MCF 10A (cell line): ENCODE results near the gene CCDC68. TPM values are rescaled to one million over a fixed set of nuclear protein-coding genes. Genes with fewer than 3 reads are reported as not detected.

Experiments
- BruUV-seq: library from RNA; stranded (reverse); fragments of 400-500 nt; replicated peaks from 2 replicates; lab custom pipeline; 2021; lab: Mats Ljungman, UMichigan
- CTCF ChIA-PET: fragments of 300-600 bp; sonication (Branson Sonifier 250); formaldehyde crosslinking; extraction: SDS; loops from one replicate; lab custom pipeline; 2021; ENCODE audit warnings: antibody characterized with exemption, inconsistent platforms; lab: Yijun Ruan, JAX
- POLR2A ChIA-PET: fragments of 300-600, 350-650 bp; sonication (Branson Sonifier 250); formaldehyde crosslinking; extraction: SDS; loops from one replicate; lab custom pipeline; 2020; ENCODE audit warnings: antibody characterized with exemption, inconsistent platforms; lab: Yijun Ruan, JAX
- DNase-seq: peaks from one replicate; pipeline ENCODE4 v3.0.0-alpha.2; 2018; ENCODE audit not compliant: unreplicated experiment
- H3K27ac Mint-ChIP-seq: one replicate; pipeline ENCODE4 v1.8.0; 2022; ENCODE audit warnings: mild to moderate bottlenecking, low read depth, mixed read lengths; ENCODE audit not compliant: unreplicated experiment
- H3K27me3 Mint-ChIP-seq: one replicate; pipeline ENCODE4 v1.8.0; 2022; ENCODE audit warnings: mixed read lengths; ENCODE audit not compliant: insufficient read depth, unreplicated experiment
- H3K36me3 Mint-ChIP-seq: one replicate; pipeline ENCODE4 v1.8.0; 2022; ENCODE audit warnings: mild to moderate bottlenecking, moderate library complexity, mixed read lengths; ENCODE audit not compliant: insufficient read depth, unreplicated experiment
- H3K4me1 Mint-ChIP-seq: one replicate; pipeline ENCODE4 v1.8.0; 2022; ENCODE audit warnings: mixed read lengths; ENCODE audit not compliant: insufficient read depth, unreplicated experiment
- H3K4me3 Mint-ChIP-seq: one replicate; pipeline ENCODE4 v1.8.0; 2022; ENCODE audit warnings: mild to moderate bottlenecking, moderate library complexity, mixed read lengths; ENCODE audit not compliant: unreplicated experiment
- H3K9me3 Mint-ChIP-seq: one replicate; pipeline ENCODE4 v1.8.0; 2022; ENCODE audit warnings: mixed read lengths; ENCODE audit not compliant: unreplicated experiment
- CTCF ChIP-seq: fragments of 200-600 bp; IDR thresholded peaks from one replicate; pipeline ENCODE4 v1.8.0; 2022; ENCODE audit warnings: antibody characterized with exemption, mild to moderate bottlenecking; ENCODE audit not compliant: unreplicated experiment
- intact Hi-C: fragments of 100-400 bp; cut with micrococcal nuclease; formaldehyde crosslinking; loops from 2 replicates; pipeline ENCODE4 v1.14.1; 2022
- total RNA-seq: library from RNA; stranded (reverse); gene quantifications from 2 replicates; pipeline ENCODE4 v1.2.3, GENCODE V29; 2022

Gene CCDC68
- total RNA-seq, 1 experiment from 2014 or later, result 3.3 TPM

GRCh38 chr18:54878159-54878622, 81.1 kb downstream of the CCDC68 start:
- DNase-seq, result no peak
- POLR2A ChIA-PET, result interaction anchor here (0.6 to 0.9 kb wide), 2 partner anchors 35 to 44 kb away, joined by 3 read pairs; no protein-coding TSS in a partner anchor
- BruUV-seq, result no TSS peak
- H3K36me3 Mint-ChIP-seq, result peaks cover 35% of the 10 kb centered on the region
- no peaks in the 10 kb centered on the region for H3K27me3 Mint-ChIP-seq
- no peak for TF ChIP-seq CTCF
- intact Hi-C loops, result no loop called here
- H3K4me1 Mint-ChIP-seq, result peaks cover 11% of the 10 kb centered on the region
- no peak overlapping the region for H3K4me3 Mint-ChIP-seq
- no peaks in the 10 kb centered on the region for H3K9me3 Mint-ChIP-seq
- no peak overlapping the region for H3K27ac Mint-ChIP-seq
- CTCF ChIA-PET, result no interaction called here

- POLR2A ChIA-PET, result interaction anchor here (0.9 kb wide), 1 partner anchor 43 kb away, joined by 3 read pairs; no protein-coding TSS in a partner anchor
- Mint-ChIP-seq H3K9me3 (no peaks in the 10 kb centered on the region), H3K36me3 (peaks cover 27% of the 10 kb centered on the region), H3K4me1 (peaks cover 12% of the 10 kb centered on the region), H3K27me3 (no peaks in the 10 kb centered on the region), H3K4me3 (no peak overlapping the region), H3K27ac (peak overlapping the region; percentile 31)
- intact Hi-C loops, result no loop called here
- BruUV-seq, result no TSS peak
- CTCF ChIA-PET, result interaction anchor here (0.5 kb wide), 2 partner anchors 46 to 574 kb away, joined by 3 read pairs; no protein-coding TSS in a partner anchor
- TF ChIP-seq CTCF, result no peak
- DNase-seq, result no peak
These were observed 82.2 kb downstream of the CCDC68 start for GRCh38 chr18:54877076-54877475.

GRCh38 chr18:54875063-54875462, 84.2 kb downstream of the CCDC68 start:
- no peak for TF ChIP-seq CTCF
- Mint-ChIP-seq H3K9me3 (no peaks in the 10 kb centered on the region), H3K4me1 (peaks cover 12% of the 10 kb centered on the region), H3K27ac (peak overlapping the region; percentile 23), H3K36me3 (peaks cover 21% of the 10 kb centered on the region), H3K4me3 (no peak overlapping the region), H3K27me3 (no peaks in the 10 kb centered on the region)
- CTCF ChIA-PET, result interaction anchor here (0.6 to 0.7 kb wide), 2 partner anchors 21 to 89 kb away, joined by 3 to 4 read pairs; no protein-coding TSS in a partner anchor
- no peak for DNase-seq
- BruUV-seq, result no TSS peak
- intact Hi-C loops, result no loop called here
- POLR2A ChIA-PET, result interaction anchor here (0.6 to 2.4 kb wide), 2 partner anchors 45 to 276 kb away, joined by 4 to 5 read pairs; no protein-coding TSS in a partner anchor

GRCh38 chr18:54873884-54874255, 85.4 kb downstream of the CCDC68 start:
- DNase-seq, result peak; percentile 22
- no peak for TF ChIP-seq CTCF
- ChIA-PET POLR2A (interaction anchor here (0.6 to 3.0 kb wide), 6 partner anchors 26 to 182 kb away, joined by 3 to 12 read pairs (median 3); partner anchors contain the start of gene RAB27B), CTCF (interaction anchor here (0.6 to 1.4 kb wide), 2 partner anchors 96 to 194 kb away, joined by 3 read pairs; no protein-coding TSS in a partner anchor)
- BruUV-seq, result no TSS peak
- H3K27me3 Mint-ChIP-seq, result no peaks in the 10 kb centered on the region
- H3K9me3 Mint-ChIP-seq, result no peaks in the 10 kb centered on the region
- H3K27ac Mint-ChIP-seq, result peak overlapping the region; percentile 67
- intact Hi-C loops, result no loop called here
- peaks cover 9% of the 10 kb centered on the region for H3K36me3 Mint-ChIP-seq
- no peak overlapping the region for H3K4me3 Mint-ChIP-seq
- peaks cover 12% of the 10 kb centered on the region for H3K4me1 Mint-ChIP-seq
